GM12878 (cell line): ENCODE data around the gene MAB21L1. TPM values are rescaled to one million over a fixed set of nuclear protein-coding genes. Genes with fewer than 3 reads are reported as not detected.

Experiments
- ATAC-seq: fragments of 200-7000 bp; cut with Tn5 transposase; 3 replicates; pipeline ENCODE4 v1.9.1; 2020; ENCODE audit warnings: mild to moderate bottlenecking, moderate library complexity
- BruUV-seq: library from RNA; stranded (reverse); fragments of 400-500 nt; replicated peaks from 2 replicates; lab custom pipeline; 2021; lab: Mats Ljungman, UMichigan
- CTCF ChIA-PET: fragments of 300-600 bp; sonication (Branson Sonifier 250); formaldehyde crosslinking; extraction: SDS; loops from one replicate; lab custom pipeline; 2021; ENCODE audit warnings: inconsistent platforms; lab: Yijun Ruan, JAX
- POLR2A ChIA-PET: fragments of 350-600 bp; formaldehyde crosslinking; extraction: SDS; loops from one replicate; lab custom pipeline; 2021; ENCODE audit warnings: inconsistent platforms; lab: Charles Lee
- RAD21 ChIA-PET: fragments of 300-600 bp; sonication (Branson Sonifier 250); formaldehyde crosslinking; loops from one replicate; lab custom pipeline; 2023; ENCODE audit warnings: antibody characterized with exemption; ENCODE audit not compliant: unreplicated experiment; lab: Charles Lee
- SMC1A ChIA-PET: fragments of 300-600 bp; sonication (Branson Sonifier 250); formaldehyde crosslinking; loops from one replicate; lab custom pipeline; 2023; ENCODE audit not compliant: unreplicated experiment, uncharacterized antibody; lab: Charles Lee
- DNase-seq: peaks from one replicate; pipeline ENCODE4 v3.0.0-alpha.2; 2011; ENCODE audit warnings: low read depth, low spot score
- FAIRE-seq: peaks from 3 replicates; lab custom pipeline; 2011; peaks lifted over from hg19 to GRCh38; lab: Jason Lieb, UNC
- H2AFZ ChIP-seq: 2 replicates; pipeline ENCODE4 v1.6.0; 2011; ENCODE audit warnings: low read depth, low read length, control low read depth; ENCODE audit not compliant: control insufficient read depth
- H3K27ac ChIP-seq: 2 replicates; pipeline ENCODE4 v1.5.1; 2011; ENCODE audit warnings: control low read depth; ENCODE audit not compliant: control insufficient read depth, insufficient read depth
- H3K27me3 ChIP-seq, 2 experiments: replicated peaks in 1 of 2; 2 replicates each; pipeline versions ENCODE4 v1.6.0 to v1.6.1; 2011; ENCODE audit warnings: low read length in 1 of 2; ENCODE audit not compliant: control insufficient read depth in 2 of 2, insufficient read depth in 2 of 2
- H3K36me3 ChIP-seq, 2 experiments: 2 replicates each; pipeline ENCODE4 v1.5.1; 2011; ENCODE audit warnings: low read length in 1 of 2; ENCODE audit not compliant: control insufficient read depth in 2 of 2, insufficient read depth in 2 of 2
- H3K4me1 ChIP-seq: 2 replicates; pipeline ENCODE4 v1.6.1; 2011; ENCODE audit warnings: mild to moderate bottlenecking, low read length, moderate library complexity, mixed read lengths; ENCODE audit not compliant: control insufficient read depth, insufficient read depth
- H3K4me2 ChIP-seq: 2 replicates; pipeline ENCODE4 v1.6.0; 2011; ENCODE audit warnings: control low read depth; ENCODE audit not compliant: control insufficient read depth, insufficient read depth
- H3K4me3 ChIP-seq: fragments of 200-600 bp; sonication (generic); 2 replicates; pipeline ENCODE4 v1.5.1; 2016
- H3K79me2 ChIP-seq: 2 replicates; pipeline ENCODE4 v1.6.0; 2011; ENCODE audit warnings: low read length; ENCODE audit not compliant: control insufficient read depth, insufficient read depth
- H3K9ac ChIP-seq: 2 replicates; pipeline ENCODE4 v1.8.0; 2011; ENCODE audit warnings: low read length, control low read depth, mixed read lengths; ENCODE audit not compliant: control insufficient read depth, insufficient read depth
- H3K9me3 ChIP-seq: replicated peaks from 3 replicates; pipeline ENCODE4 v1.5.1; 2011; ENCODE audit warnings: mild to moderate bottlenecking, low read length; ENCODE audit not compliant: control insufficient read depth, insufficient read depth
- H4K20me1 ChIP-seq: 2 replicates; pipeline ENCODE4 v1.6.0; 2011; ENCODE audit not compliant: control insufficient read depth, insufficient read depth
- CHD4 ChIP-seq: fragments of 200-600 bp; sonication (generic); IDR thresholded peaks from 2 replicates; pipeline ENCODE4 v1.6.1; 2016; ENCODE audit warnings: mild to moderate bottlenecking
- IKZF2 ChIP-seq, 2 experiments: fragments of 450-650 bp; IDR thresholded peaks; 2 replicates each; pipeline ENCODE4 v1.6.1; 2017; ENCODE audit warnings: mild to moderate bottlenecking in 2 of 2, moderate library complexity in 2 of 2
- MXI1 ChIP-seq: fragments of 150-350 bp; IDR thresholded peaks from 2 replicates; pipeline ENCODE4 v1.6.1; 2011; ENCODE audit warnings: low read depth, mild to moderate bottlenecking, inconsistent platforms, low read length, improper control_type of control experiment
- NR2F1 ChIP-seq: fragments of 450-650 bp; conservative IDR thresholded peaks from 2 replicates; pipeline ENCODE4 v1.6.1; 2017; ENCODE audit warnings: mild to moderate bottlenecking
- SREBF1 ChIP-seq: IDR thresholded peaks from 2 replicates; pipeline ENCODE4 v1.6.1; 2012; ENCODE audit warnings: mild to moderate bottlenecking, low read length
- WGBS: methylation state at CpG from one replicate; pipeline ENCODE4 v1.1.6; 2016; ENCODE audit warnings: low lambda C conversion rate; ENCODE audit not compliant: insufficient replicate concordance, insufficient coverage; ENCODE audit errors: missing lambda C conversion rate; 5-methylcytosine and 5-hydroxymethylcytosine counted together
- in situ Hi-C: fragments of 300-500 bp; cut with MboI; formaldehyde crosslinking; loops from 9 replicates; pipeline ENCODE4 v1.14.3; 2018; ENCODE audit warnings: mixed read lengths
- intact Hi-C: fragments of 100-400 bp; cut with micrococcal nuclease; formaldehyde crosslinking; loops from one replicate; pipeline ENCODE4 v1.14.2; 2022; ENCODE audit not compliant: unreplicated experiment
- polyA plus RNA-seq, 11 experiments: library from polyadenylated mRNA; depleted of rRNA in 4 of 11; unstranded in 6 of 11; stranded (reverse) in 5 of 11; fragments of >200 nt; fragmentation: Nextera tagmentation in 4 of 11; fragmentation: Illumina TruSeq in 1 of 11; extraction: Ambion mirVana in 4 of 11; extraction: Trizol in 1 of 11; gene quantifications; 1 replicate in 1 of 11; 2 replicates in 10 of 11; pipeline versions ENCODE4 v1.2.1 to v1.2.3, GENCODE V29; 2011 to 2016; ENCODE audit warnings: inconsistent platforms in 2 of 11, missing spikeins in 2 of 11, low read depth in 1 of 11
- total RNA-seq, 4 experiments: library from RNA; depleted of rRNA in 3 of 4; stranded (reverse); fragments of >200 nt in 3 of 4; fragmentation: Illumina TruSeq in 1 of 4; extraction: Trizol in 1 of 4; gene quantifications; 2 replicates each; pipeline versions ENCODE4 v1.2.1 to v1.2.3, GENCODE V29; 2013 to 2021
- TF ChIP-seq, protein P1 (sequence below): fragments of 450-650 bp; IDR thresholded peaks from 2 replicates; pipeline ENCODE4 v1.6.1; 2017; ENCODE audit warnings: borderline replicate concordance

Gene MAB21L1
- total and polyA plus RNA-seq, 10 of the 15 experiments (the other 5 are each of a cell fraction or from before 2014, with no cell fraction given), result 0.01 to 0.05 TPM; not detected in 8

DNA sequence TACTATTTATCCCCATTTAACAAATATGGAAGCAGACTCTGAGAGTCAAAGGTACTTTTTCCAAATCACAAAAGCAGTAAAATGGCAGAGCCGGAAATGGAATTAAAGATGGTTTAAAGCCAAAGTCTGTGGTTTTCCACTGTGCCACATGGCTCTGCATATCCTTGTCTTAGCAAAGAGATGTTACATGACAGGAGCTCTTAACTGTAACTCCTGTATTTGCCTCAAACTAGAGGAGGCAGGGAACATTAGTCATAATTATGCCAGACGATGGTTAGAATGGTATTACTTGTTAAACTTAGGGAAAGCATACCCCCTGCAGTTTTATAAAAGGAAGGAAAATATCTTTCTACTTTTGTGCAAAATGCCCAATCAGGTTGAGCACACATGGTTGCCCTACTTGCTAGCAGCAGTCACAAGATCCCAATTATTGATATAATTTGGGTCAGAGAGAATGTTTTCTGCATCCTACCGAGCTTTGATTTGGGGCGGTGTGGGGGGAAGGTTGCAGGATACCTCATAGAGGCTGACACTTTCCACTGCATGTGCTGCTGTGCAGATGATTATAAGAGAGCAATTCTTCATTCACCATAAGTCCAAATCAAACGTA, 42.0 kb upstream of the MAB21L1 start:
- whole genome bisulfite sequencing, result 55% methylated on average over 5 of the region's 5 CpGs
- TF ChIP-seq IKZF2 (IDR thresholded peaks at IDR 0.05) (no peak), MXI1 (no peak), SREBF1 (no peak), NR2F1 (no peak), CHD4 (no peak)
- TF ChIP-seq, protein P1, sequence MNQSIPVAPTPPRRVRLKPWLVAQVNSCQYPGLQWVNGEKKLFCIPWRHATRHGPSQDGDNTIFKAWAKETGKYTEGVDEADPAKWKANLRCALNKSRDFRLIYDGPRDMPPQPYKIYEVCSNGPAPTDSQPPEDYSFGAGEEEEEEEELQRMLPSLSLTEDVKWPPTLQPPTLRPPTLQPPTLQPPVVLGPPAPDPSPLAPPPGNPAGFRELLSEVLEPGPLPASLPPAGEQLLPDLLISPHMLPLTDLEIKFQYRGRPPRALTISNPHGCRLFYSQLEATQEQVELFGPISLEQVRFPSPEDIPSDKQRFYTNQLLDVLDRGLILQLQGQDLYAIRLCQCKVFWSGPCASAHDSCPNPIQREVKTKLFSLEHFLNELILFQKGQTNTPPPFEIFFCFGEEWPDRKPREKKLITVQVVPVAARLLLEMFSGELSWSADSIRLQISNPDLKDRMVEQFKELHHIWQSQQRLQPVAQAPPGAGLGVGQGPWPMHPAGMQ, result no peak
- H3K4me1 ChIP-seq, result no peaks in the 10 kb centered on the region
- H3K79me2 ChIP-seq, result no peaks in the 10 kb centered on the region
- POLR2A ChIA-PET, result no interaction called here
- H3K9ac ChIP-seq, result no peak overlapping the region
- H3K27ac ChIP-seq, result no peak overlapping the region
- H3K4me3 ChIP-seq, result no peak overlapping the region
- no peaks in the 10 kb centered on the region for H3K9me3 ChIP-seq
- no peaks in the 10 kb centered on the region for H3K36me3 ChIP-seq
- intact Hi-C loops, result no loop called here
- ATAC-seq (no peak), FAIRE-seq (no peak), DNase-seq (no peak)
- in situ Hi-C loops, result no loop called here
- H3K4me2 ChIP-seq, result no peak overlapping the region
- no peaks in the 10 kb centered on the region for H4K20me1 ChIP-seq
- no peaks in the 10 kb centered on the region for H3K27me3 ChIP-seq
- RAD21 ChIA-PET, result no interaction called here
- CTCF ChIA-PET, result no interaction called here
- BruUV-seq, result no TSS peak
- SMC1A ChIA-PET, result no interaction called here
- no peak overlapping the region for H2AFZ ChIP-seq
